Renal cortex interstitium (tissue), 11 donors: ENCODE data around the gene ZNF689. TPM values are rescaled to one million over a fixed set of nuclear protein-coding genes. Genes with fewer than 3 reads are reported as not detected.
"Not testable (repeated sequence)": the region's sequence is repeated elsewhere in the genome, so short reads cannot be mapped to it uniquely, and the experiment has no call there.

Experiments used
- DNase-seq, 11 donors: peaks; one replicate each; pipeline ENCODE4 v3.0.0-alpha.2; 2013; ENCODE audit warnings: low read depth in 9 of 11, low spot score in 4 of 11; ENCODE audit errors: extremely low read depth in 1 of 11
- polyA plus RNA-seq, 3 donors: library from polyadenylated mRNA; unstranded; fragments of 120-200 nt; gene quantifications; one replicate each; pipeline ENCODE4 v1.2.1, GENCODE V29; 2013; ENCODE audit not compliant: insufficient read length in 3 of 3

Gene ZNF689
- polyA plus RNA-seq, 3 donors: 12.8 to 16.0 (median 14.7) TPM

DNA sequence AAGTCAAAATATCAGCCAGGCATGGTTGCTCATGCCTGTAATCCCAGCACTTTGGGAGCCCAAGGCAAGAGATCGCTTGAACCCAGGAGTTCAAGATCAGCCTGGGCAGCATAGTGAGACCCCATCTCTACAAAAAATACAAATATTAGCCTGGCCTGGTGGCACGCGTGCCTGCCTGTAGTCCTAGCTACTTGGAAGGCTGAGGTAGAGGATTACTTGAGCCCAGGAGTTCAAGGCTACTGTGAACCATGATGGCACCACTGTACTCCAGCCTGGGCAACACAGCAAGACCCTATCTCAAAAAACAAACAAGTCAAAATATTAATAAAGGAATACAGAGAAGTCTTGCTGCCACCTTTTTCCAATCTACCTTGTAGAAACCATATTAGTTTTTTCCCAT, 4.2 kb downstream of the ZNF689 start:
- DNase-seq: no peak

DNA sequence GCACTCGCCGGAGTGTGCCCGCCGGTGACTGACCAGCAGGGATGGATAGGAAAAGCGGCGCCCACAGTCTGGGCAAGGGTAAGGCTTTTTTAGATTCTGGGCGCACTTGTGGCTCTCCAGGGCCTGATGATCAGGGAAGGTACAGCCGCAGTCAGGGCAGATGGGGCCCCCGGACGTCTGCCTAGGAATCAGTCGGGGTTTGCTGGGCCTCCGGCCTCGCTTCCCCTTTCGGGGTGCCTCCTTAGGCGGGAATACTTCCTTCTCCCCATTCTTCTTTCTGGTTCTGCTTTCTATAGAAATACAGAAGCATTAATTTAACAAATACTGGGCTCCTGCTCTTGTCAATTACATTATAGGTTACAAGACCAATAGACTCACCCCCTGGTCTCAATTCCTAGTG, 5.0 kb downstream of the ZNF689 start:
- no peak for DNase-seq

DNA sequence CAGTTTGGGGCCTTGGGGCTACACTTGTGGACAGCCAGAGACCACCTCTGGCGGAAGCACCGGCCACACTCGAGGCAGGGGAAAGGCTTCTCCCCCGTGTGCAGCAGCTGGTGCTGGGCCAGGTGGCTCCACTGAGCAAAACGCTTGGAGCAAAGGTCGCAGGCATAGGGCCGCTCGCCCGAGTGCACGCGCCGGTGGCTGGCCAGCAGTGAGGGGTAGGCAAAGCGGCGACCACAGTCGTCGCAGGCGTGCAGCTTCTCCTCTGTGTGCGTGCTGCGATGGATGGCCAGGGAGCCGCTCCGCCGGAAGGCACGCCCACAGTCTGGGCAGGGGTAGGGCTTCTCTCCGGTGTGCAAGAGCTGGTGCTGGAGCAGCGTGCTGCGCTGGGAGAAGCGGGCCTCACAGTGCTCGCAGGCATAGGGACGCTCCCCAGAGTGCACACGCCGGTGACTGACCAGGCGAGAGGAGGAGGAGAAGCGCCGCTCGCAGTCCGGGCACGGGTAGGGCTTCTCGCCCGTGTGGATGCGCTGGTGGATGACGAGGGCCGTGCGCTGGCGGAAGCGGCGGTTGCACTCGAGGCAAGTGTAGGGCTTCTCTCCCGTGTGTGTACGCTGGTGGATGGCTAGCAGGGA, 5.8 kb downstream of the ZNF689 start:
- no peak for DNase-seq

DNA sequence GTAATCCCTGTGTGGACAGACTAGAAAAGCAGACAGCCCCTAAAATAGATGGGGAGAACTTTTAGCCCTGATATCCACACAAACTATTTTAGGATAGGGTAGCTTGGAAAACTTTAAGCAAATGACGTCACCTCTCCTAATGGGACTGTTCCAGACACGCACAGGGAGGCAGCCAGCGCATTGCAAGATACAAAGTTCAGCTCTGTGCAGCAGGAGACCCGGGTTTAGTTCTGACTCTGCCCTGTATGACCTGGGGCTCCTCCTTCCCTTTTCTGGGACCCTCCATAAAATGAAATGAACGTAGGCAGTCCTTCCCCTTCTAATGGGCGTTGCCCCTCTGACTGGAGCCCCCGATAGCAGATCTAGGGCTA, 6.3 kb downstream of the ZNF689 start:
- DNase-seq: no peak

DNA sequence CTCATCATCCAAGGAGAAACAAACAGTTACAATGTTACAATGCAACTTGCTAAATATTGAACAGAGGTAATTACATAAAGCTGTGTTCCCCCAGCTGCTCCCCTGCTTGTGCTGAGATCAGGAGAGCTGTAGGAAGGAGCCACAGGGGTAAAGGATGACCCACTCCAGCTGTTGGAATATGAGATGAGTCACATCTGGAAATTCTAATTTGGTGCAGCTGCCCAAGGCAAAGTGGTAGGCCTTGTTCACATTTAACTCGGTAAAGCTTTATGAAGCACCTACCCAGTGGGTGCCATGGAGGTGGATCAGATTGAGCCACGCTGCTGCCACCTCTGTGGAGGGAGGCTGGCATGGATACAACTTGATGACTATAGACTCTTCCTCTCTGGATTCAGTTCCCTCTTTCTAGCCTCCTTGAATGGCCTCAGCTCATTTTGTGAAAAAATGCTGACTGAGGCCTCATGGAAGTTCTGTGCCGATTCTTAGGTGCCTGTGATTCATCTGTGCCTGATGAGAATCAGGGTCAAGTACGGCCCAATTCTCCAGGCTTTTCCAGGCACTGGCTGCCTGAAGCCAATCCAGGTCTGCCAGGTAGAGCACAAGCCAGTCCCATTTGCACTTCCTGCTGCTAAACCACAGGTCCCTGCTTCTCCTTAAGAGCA, 7.4 kb downstream of the ZNF689 start:
- DNase-seq: no peak

DNA sequence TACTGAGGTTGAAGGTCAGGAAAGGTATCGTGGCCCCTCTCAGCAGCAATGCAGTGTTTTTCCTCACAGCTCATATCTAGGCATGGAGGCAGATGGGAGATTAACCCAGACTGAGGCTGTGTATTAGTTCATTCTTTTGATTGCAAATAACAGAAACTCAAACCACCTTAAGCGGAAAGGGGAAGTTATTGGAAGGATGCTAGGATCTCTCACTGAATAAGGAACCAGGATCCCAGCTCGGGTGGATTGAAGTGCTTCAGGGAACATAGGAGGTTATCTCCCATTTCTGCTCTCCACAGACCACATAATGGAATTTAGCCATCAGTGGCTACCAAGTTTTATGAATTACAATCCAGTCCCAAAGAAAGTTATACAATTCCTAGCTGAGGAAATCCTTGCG, 8.2 kb downstream of the ZNF689 start:
- no peak for DNase-seq

DNA sequence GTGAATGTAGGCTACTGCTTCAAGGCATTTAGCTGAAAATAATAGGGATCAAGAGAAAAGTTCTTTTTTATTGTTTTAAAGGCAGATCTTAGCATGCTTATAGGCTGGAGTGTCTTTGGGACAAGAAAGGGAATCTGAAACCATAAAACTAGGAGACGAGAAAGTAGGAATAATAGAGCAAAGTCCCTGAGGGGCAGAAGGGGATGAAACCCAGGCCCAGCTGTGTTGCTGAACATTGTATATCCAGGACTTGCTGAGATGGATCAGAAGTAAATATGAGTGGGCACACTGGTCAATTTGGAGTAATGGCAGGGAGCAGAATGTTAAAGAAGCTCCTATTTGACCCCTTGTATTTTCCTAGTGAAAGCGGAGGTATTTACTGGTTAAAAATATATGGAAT, 9.3 kb downstream of the ZNF689 start:
- no peak for DNase-seq

DNA sequence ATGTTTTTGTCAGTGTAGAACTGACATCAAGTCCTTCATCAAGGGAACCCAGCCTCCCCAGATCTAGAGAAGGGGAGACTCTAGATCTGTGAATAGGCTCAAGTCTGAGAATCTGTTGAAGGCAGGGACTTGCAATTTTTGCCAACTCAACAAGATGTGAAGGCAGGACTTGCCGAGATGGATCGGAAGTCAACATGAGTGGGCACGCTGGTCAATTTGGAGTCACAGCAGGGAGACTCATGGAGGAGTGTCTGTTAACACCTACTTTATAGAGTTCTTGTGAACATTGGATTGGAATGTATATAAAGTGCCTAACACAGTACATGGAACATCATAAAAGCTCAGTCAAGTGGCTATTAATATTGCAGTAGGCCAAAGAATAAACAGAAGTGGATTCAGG, 10.0 kb downstream of the ZNF689 start:
- DNase-seq: no peak

DNA sequence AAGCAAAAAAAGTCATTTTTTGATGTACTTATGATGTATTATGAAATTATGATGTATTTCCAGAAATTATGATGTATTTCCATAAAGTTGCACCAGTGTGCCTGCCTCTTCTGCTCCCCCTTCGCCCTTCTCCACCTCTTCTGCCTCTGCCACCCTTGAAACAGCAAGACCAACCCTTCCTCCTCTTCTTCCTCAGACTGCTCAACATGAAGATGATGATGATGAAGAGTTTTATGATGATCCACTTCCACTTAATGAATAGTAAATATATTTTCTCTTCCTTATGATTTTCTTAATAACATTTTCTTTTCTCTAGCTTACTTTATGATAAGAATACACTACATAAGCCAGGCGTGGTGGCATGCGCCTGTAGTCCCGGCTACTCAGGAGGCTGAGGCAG, 17.3 kb downstream of the ZNF689 start:
- no peak for DNase-seq

DNA sequence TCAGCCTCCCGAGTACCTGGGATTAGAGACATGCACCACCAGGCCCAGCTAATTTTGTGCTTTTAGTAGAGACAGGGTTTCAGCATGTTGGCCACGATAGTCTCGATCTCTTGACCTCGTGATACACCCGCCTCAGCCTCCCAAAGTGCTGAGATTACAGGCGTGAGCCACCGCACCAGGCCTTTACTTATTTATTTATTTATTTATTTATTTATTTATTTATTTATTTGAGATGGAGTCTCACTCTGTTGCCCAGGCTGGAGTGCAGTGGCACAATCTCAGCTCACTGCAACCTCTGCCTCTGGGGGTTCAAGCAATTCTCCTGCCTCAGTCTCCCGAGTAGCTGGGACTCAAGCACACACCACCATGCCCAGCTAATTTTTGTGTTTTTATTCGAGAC, 19.3 kb downstream of the ZNF689 start:
- DNase-seq: not testable (repeated sequence)

DNA sequence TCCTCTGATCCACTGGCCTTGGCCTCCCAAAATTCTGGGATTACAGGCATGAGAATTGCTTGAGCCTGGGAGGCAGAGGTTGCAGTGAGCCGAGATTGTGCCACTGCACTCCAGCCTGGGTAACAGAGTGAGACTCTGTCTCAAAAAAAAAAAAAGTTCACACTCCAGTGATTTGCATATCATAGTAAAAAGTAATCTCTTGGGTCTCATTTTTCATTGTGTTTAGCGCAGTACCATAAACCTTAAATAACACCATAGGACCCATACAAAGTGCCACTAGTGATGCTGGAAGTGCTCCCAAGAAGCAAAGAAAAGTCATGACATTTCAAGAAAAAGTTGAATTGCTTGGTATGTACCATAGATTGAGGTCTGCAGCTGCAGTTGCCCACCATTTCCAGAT, 20.6 kb downstream of the ZNF689 start:
- DNase-seq: not testable (repeated sequence)

DNA sequence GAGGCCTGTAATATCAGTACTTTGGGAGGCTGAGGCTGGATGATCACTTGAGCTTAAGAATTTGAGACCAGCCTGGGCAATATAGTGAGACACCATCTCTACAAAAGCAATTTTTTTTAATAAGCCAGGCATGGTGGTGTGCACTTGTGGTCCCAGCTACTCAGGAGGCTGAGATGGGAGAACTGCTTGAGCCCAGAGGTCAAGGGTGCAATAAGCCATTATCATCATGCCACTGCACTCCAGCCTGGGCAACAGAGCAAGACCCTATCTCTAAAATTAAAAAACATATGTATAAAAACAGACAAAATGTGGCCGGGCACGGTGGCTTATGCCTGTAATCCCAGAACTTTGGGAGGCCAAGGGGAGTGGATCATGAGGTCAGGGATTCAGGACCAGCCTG, 21.5 kb downstream of the ZNF689 start:
- no peak for DNase-seq

DNA sequence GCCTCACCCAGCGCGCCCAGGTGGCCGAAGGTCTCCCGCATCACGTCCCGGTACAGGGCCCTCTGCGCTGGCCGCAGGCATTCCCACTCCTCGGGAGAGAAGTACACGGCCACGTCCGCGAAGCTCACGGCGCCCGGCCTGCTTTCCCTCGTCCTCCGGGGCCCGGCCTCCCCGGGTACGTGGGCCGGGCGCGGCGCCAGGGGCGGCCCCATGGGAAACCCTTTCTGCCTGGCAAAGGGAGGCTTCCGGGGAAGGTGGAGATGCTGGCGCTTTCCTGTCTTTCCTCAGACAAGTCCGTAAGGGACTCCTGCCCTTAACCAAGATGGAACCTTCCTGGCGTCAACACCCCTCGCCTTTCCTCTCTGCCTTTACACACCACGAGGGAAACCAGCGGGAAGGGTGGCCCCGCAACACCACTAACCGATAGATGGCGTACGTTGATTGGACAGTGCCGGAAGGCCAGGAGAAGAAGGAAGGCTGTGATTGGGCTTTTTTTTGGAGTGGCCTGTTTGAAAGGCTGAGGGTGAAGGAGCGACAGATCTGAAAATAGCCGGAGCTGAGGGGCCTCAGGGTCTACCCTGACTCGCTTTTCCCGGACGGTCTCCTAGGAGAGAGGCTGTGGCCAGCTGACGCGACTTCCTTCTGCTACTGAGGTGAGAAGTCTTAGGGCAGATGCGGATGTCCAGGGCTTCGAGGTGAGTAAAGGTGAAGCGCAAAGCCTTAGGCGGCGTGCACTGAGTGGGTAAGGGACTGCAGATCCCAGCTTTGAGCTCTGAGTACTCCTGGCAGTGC, 24.6 kb downstream of the ZNF689 start, which contains the start of gene ZNF785:
ZNF785 (minus strand) TSS at position 298 of the 792 bp plus-strand sequence; CDS start at position 212, 86 bp downstream.
- peak; percentile 93 to 99 (median 97) for DNase-seq

DNA sequence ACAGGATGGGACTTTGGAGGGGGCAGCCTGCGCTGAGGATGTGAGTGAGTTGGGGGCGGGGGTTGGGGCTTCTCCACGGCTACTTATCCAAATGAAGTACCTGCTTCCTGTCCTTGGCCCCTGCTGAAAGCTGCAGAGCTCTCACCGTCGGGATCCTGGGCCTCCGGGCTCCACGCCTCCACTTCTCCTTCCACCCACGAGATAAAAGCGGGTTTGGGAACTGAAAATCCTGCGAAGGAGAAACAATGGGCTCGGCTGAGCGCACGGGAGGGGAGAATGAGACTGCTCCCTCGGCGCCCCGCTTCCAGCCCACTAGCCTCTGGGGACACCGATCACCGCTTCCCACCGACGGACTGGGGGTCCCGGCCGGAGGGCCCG, 25.2 kb downstream of the ZNF689 start:
- peak in 1 of 11 donors; percentile 11 for DNase-seq

DNA sequence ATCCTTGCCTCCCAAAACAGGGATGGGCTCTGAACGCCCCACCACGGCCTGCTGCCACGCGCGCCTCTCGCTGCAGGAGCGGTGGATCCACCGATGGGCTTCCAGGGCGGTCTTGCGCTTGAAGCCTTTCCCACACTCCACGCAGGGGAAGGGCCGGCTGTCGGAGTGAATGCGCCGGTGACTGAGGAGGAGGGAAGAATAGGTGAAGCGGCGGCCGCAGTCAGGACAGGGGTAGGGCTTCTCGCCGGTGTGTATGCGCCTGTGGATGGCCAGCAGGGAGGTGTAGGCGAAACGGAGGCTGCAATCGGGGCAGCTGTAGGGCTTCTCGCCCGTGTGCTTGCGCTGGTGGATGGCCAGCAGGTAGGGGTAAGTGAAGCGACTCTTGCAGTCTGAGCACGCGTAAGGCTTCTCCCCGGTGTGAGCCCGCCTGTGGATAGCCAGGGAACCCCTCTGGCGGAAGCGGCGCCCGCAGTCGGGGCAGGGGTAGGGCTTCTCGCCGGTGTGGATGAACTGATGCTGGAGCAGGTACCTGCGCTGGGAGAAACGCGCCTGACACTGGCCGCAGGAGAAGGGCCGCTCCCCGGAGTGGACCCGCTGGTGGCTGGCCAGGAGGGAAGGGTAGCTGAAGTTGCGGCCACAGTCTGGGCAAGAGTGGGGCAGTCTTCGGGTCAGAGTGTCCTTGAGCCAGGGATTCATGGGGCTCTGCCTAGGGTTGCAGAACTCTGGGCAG, 27.4 kb downstream of the ZNF689 start:
- no peak for DNase-seq

DNA sequence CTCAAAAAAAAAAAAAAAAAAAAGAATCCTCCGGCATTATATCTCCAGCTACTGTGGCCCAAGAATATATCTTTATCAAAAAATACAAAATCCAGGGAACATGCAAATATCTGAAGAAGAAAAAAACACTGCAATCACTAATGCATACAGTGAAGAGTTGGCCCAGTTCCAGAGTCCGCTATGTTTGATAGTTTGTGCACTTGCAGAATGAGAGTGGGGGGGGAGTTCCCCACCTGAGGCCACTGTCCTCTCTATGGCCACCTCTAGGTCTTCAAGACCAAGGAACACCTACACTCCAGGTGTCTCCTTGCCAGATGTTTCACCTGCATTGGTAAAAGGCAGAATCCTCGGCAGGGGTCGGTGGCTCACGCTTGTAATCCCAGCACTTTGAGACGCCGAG, 28.7 kb downstream of the ZNF689 start:
- DNase-seq: no peak

DNA sequence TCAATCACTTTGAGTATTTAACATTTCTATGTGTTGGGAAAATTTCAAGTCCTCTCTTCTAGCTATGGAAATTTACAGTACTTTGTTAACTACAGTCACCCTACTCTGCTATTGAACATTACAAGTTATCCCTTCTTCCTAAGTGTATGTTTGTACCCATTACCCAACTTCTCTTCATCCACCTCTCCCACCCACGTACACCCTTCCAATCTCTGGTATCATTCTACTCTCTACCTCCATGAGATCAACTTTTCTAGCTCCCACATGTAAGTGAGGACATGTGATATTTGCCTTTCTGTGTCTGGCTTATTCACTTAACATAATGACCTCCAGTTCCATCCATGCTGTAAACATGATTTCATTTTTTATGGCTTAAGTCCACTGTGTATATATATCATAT, 35.5 kb downstream of the ZNF689 start:
- DNase-seq: no peak

DNA sequence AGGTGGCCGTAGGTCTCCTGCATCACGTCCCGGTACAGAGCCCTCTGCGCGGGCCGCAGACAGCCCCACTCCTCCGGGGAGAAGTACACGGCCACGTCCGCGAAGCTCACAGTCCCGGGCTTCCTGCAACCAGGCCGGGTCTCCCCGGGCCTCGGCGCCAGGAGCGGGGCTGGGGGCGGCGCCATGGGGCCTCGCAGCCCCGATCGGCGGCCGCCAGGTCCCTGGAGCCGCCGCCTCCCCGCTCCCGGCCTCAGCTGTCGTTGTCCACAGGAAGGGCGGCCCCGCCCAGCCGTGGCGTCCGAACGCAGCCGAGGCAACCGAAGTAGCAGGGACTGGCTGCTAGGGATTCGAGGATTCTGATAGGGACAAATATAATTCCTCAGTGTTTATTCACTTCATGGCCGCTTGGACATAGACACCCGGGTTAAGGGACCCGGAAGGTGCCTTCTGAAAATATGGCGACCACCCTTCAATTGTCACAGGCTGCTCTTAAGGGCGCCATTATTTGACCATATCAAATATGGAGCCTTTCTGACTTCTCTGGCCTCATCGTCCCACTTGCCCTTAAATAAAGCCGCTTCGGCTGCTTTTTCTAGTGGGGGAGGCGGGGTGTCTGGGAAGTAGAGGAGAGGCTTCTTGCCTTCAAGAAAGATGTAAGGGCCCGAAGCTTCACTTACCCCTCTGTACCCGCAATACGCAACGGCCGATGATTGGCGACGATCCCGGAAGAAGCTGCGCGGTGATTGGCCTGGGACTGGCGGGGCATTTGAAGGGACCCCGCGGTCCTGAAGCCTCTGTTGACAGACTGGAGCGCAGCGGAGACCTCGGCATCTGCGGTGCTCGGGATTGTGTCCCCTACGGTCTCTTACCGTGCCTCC, 38.5 kb downstream of the ZNF689 start, which contains the start of gene ZNF688:
ZNF688 (minus strand) TSS at position 270 of the 878 bp plus-strand sequence; CDS start at position 185, 85 bp downstream.
- DNase-seq: peak; percentile 88 to 98 (median 95)
